GM13976 (cell line): Measurements from ENCODE around the gene ST6GALNAC6.

Experiments
- DNase-seq: peaks from one replicate; pipeline ENCODE4 v3.0.0; 2012; ENCODE audit warnings: low spot score
- CTCF ChIP-seq: IDR thresholded peaks from 2 replicates; pipeline ENCODE4 v1.5.1; 2012; ENCODE audit warnings: borderline replicate concordance, mild to moderate bottlenecking; ENCODE audit not compliant: insufficient read depth; ENCODE audit errors: extremely low read depth, missing control alignments, control extremely low read depth
- in situ Hi-C: fragments of 300-500 bp; cut with MboI; formaldehyde crosslinking; loops from one replicate; pipeline ENCODE4 v1.12.0; 2022; ENCODE audit warnings: low sequenced_read_pairs, mixed read lengths, inconsistent platforms; ENCODE audit not compliant: unreplicated experiment

Gene ST6GALNAC6

GRCh38 chr9:127925959-127926905 is 26.8 kb upstream of the ST6GALNAC6 start:
- TF ChIP-seq CTCF: no peak
- no peak for DNase-seq
- in situ Hi-C loops: loop anchor here (25.0 kb wide), 1 partner anchor 111 kb away; no protein-coding TSS in a partner anchor

- in situ Hi-C loops: loop anchor here (25.0 kb wide), 1 partner anchor 112 kb away; no protein-coding TSS in a partner anchor
- no peak for TF ChIP-seq CTCF
- no peak for DNase-seq
These were observed 25.5 kb upstream of the ST6GALNAC6 start for GRCh38 chr9:127924736-127925444.

GRCh38 chr9:127923771-127924170 is 24.4 kb upstream of the ST6GALNAC6 start:
- in situ Hi-C loops: no loop called here
- DNase-seq: no peak

GRCh38 chr9:127923046-127923445 is 23.6 kb upstream of the ST6GALNAC6 start:
- DNase-seq: no peak
- in situ Hi-C loops: no loop called here

More at GRCh38 chr9:127923771-127924170, 24.4 kb upstream of the ST6GALNAC6 start:
- no peak for TF ChIP-seq CTCF

GRCh38 chr9:127921557-127922120 is 22.2 kb upstream of the ST6GALNAC6 start:
- in situ Hi-C loops: no loop called here
- peak; percentile 90 for DNase-seq
- TF ChIP-seq CTCF: peak; percentile 98

More at GRCh38 chr9:127923046-127923445, 23.6 kb upstream of the ST6GALNAC6 start:
- no peak for TF ChIP-seq CTCF

GRCh38 chr9:127920794-127921193 is 21.4 kb upstream of the ST6GALNAC6 start:
- in situ Hi-C loops: no loop called here
- DNase-seq: no peak
- TF ChIP-seq CTCF: no peak
